HG02885 (cell line): Measurements from ENCODE around the gene BIRC6.

Experiments used
- ATAC-seq: cut with Tn5 transposase; IDR thresholded peaks from one replicate; pipeline ENCODE4 v1.9.1; 2021; ENCODE audit warnings: mild to moderate bottlenecking; ENCODE audit not compliant: unreplicated experiment, poor library complexity

BIRC6 gene

GRCh38 chr2:32375228-32375892, 18.5 kb downstream of the BIRC6 start:
- no peak for ATAC-seq

- ATAC-seq = no peak
These were observed 19.9 kb downstream of the BIRC6 start for GRCh38 chr2:32376756-32377155.

- no peak for ATAC-seq
These were observed 21.1 kb downstream of the BIRC6 start for GRCh38 chr2:32377928-32378327.

- ATAC-seq = no peak
These were observed 22.5 kb downstream of the BIRC6 start for GRCh38 chr2:32379352-32379751.

GRCh38 chr2:32383858-32384257, 27.0 kb downstream of the BIRC6 start:
- no peak for ATAC-seq

- no peak for ATAC-seq
These were observed 27.7 kb downstream of the BIRC6 start for GRCh38 chr2:32384529-32384928.

- ATAC-seq = no peak
These were observed 29.9 kb downstream of the BIRC6 start for GRCh38 chr2:32386739-32387138.

GRCh38 chr2:32399221-32399620, 42.4 kb downstream of the BIRC6 start:
- no peak for ATAC-seq

GRCh38 chr2:32402091-32402490, 45.3 kb downstream of the BIRC6 start:
- no peak for ATAC-seq

- no peak for ATAC-seq
These were observed 47.0 kb downstream of the BIRC6 start for GRCh38 chr2:32403782-32404181.

GRCh38 chr2:32404691-32405090, 47.9 kb downstream of the BIRC6 start:
- ATAC-seq = no peak

GRCh38 chr2:32416519-32416918, 59.7 kb downstream of the BIRC6 start:
- ATAC-seq = no peak

GRCh38 chr2:32417659-32418058, 60.8 kb downstream of the BIRC6 start:
- ATAC-seq = no peak

- ATAC-seq = no peak
These were observed 62.0 kb downstream of the BIRC6 start for GRCh38 chr2:32418778-32419177.

- ATAC-seq = no peak
These were observed 65.3 kb downstream of the BIRC6 start for GRCh38 chr2:32422133-32422532.

- no peak for ATAC-seq
These were observed 66.7 kb downstream of the BIRC6 start for GRCh38 chr2:32423536-32423935.

GRCh38 chr2:32424739-32425138, 67.9 kb downstream of the BIRC6 start:
- no peak for ATAC-seq

- no peak for ATAC-seq
These were observed 68.9 kb downstream of the BIRC6 start for GRCh38 chr2:32425719-32426141.

GRCh38 chr2:32427672-32428610, 71.1 kb downstream of the BIRC6 start:
- no peak for ATAC-seq

GRCh38 chr2:32430804-32431203, 74.0 kb downstream of the BIRC6 start:
- no peak for ATAC-seq

GRCh38 chr2:32436150-32436549, 79.3 kb downstream of the BIRC6 start:
- ATAC-seq = no peak
